ENCODE results near the gene SLC22A5.

The SLC22A5 gene

DNA sequence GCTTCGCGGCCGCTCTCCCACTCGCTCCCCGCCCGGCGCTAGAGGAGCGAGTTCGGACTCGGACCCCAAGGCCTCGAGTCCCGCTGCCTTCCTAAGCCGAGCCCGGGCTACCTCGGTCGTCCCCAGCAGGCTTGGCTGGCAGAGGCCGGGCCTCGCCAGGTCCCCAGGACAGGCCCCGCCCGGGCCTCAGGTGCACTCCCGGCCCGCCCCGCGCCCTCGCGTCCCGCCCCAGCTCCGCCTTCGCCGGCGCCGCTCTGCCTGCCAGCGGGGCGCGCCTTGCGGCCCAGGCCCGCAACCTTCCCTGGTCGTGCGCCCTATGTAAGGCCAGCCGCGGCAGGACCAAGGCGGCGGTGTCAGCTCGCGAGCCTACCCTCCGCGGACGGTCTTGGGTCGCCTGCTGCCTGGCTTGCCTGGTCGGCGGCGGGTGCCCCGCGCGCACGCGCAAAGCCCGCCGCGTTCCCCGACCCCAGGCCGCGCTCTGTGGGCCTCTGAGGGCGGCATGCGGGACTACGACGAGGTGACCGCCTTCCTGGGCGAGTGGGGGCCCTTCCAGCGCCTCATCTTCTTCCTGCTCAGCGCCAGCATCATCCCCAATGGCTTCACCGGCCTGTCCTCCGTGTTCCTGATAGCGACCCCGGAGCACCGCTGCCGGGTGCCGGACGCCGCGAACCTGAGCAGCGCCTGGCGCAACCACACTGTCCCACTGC lies at the start of gene SLC22A5:
Gene SLC22A5, plus strand, starts transcription at position 237 of the 707 bp plus-strand sequence. Its CDS starts 263 bp downstream, at position 500.
- DNase-seq, result peak; percentile 62

GRCh38 chr5:132319975-132320374 lies 49.5 kb upstream of the SLC22A5 start:
- no peak for DNase-seq

GRCh38 chr5:132321109-132321721 lies 48.3 kb upstream of the SLC22A5 start:
- no peak for DNase-seq

DNA sequence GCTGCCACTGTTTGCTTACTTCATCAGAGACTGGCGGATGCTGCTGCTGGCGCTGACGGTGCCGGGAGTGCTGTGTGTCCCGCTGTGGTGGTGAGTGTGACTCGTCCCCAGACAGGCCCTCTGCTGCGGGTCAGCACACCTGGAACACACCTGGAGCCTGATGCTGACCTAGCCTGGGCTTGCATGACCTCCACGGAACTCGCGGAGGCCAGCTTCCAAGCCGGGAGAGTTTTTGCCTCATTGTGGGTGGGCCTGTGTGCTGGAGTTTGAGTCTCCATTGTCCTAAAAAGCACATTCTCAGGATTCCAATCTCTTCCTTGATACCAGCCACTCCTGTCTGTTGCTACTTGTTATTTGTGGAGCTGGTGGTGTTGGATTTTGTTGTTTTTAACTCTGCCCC lies 47.2 kb upstream of the SLC22A5 start:
- no peak for DNase-seq

DNA sequence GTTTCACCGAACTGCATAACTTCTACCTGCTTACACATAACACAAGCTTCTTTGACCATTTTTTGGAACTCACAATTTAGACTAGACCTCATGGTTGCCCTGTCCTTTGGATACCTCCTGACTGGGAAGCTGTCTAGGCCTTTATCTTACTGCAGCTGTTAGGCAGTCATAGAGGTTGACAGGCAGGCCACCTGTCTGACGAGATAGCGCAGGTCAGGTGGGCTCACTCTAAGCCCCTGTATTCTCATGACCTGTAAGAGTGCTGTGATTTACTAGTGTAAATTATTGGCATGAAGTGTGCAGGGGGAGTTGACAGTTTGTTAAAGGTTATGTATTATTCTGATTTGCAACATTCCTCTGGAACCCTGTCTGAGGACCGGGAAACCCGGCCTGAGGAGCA lies 46.3 kb upstream of the SLC22A5 start:
- DNase-seq, result no peak

DNA sequence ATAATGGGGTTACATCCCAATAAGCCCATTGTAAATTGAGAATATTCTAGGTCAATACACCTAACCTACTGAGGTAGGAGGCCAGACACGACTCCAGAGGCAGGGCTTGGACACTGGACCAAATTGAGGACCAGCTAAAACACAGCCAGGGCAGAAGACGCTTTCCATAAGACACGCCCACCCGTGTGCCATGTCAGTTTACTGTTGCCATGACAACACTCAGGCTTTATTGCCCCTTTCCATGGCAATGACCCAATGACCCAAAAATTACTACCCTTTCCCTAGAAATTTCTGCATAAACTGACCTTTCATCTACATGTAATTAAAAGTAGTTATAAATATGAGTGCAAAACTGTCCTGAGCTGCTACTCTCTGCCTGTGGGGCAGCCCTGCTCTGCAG lies 43.8 kb upstream of the SLC22A5 start:
- DNase-seq, result no peak

- no peak for DNase-seq
Observed at GRCh38 chr5:132327252-132327955, 42.1 kb upstream of the SLC22A5 start.

GRCh38 chr5:132334812-132335211 lies 34.7 kb upstream of the SLC22A5 start:
- no peak for DNase-seq

GRCh38 chr5:132335402-132335801 lies 34.1 kb upstream of the SLC22A5 start:
- DNase-seq, result no peak

- no peak for DNase-seq
Observed at GRCh38 chr5:132339502-132339901, 30.0 kb upstream of the SLC22A5 start.

DNA sequence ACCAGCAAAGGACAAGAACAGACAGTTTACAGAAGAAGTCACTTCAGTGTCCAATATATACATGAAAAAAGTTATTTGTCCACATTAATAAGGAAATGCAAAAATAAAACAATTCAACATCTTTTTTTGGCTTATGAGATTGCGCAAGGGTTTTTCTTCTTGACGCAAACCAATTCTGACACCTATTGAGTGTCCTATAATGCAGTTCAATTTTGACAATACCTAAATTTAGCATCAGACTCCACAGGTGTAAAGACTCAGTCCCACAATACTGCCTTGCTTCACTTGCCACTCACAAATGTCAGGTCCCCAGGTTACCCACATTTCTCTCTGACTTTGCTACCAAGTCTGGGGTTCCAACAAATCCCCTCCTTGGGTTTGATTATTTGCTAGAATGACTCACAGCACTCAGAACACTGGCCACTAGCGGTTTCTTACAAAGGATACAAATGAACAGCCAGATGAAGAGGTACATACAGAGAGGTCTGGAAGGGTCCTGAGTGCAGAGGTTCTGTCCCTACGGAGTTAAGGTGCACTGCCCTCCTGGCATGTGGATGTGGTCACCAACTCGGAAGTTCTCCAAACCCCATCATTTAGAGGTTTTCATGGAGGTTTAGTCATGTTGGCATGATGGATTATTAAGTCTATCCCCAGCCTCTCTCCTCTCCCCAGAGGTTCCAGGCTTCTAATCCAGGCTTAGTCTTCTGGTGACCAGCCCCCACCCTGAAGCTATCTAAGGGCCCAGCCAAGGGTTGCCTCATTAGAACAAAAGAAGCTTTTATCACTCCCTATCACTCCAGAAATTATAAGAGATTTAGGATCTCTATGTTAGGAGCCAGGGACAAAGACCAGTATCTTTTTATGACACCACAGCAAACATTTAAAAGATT lies 27.0 kb upstream of the SLC22A5 start:
- DNase-seq, result no peak

- no peak for DNase-seq
Observed at GRCh38 chr5:132344775-132345514, 24.6 kb upstream of the SLC22A5 start.

- DNase-seq, result no peak
Observed at GRCh38 chr5:132353486-132353995, 16.0 kb upstream of the SLC22A5 start.

DNA sequence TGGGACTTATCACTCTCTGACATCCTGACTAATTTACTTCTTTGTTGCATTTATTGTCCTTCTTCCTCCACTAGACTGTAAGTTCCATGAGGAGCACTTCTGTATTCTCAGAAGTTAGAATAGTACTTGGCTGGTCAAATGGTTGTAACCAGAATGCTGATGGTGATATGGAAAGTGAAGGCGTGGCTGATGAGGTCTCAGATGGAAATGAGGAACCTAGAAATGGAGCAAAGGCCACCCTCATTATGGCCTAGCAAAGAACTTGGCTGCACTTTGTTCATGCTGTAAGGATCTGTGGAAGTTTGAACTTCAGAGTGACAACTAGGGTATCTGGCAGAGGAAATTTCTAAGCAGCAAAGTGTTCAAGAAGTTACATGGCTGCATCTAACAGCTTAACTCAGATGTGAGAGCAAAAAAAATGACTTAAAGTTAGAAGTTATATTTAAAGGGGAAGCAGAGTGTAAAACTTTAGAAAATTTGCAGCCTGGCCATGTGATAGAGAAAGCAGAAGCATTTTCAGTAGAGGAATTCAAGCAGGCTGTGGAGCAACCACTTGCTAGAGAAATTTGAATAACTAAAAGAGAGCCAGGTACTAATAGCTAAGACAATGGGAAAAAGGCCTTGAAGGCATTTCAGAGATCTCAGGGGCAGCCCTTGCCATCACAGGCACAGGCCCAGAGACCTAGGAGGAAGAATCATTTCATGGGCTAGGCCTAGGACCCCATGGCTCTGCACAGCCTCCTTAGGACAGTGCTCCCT lies 14.9 kb upstream of the SLC22A5 start:
- peak; percentile 92 for DNase-seq

DNA sequence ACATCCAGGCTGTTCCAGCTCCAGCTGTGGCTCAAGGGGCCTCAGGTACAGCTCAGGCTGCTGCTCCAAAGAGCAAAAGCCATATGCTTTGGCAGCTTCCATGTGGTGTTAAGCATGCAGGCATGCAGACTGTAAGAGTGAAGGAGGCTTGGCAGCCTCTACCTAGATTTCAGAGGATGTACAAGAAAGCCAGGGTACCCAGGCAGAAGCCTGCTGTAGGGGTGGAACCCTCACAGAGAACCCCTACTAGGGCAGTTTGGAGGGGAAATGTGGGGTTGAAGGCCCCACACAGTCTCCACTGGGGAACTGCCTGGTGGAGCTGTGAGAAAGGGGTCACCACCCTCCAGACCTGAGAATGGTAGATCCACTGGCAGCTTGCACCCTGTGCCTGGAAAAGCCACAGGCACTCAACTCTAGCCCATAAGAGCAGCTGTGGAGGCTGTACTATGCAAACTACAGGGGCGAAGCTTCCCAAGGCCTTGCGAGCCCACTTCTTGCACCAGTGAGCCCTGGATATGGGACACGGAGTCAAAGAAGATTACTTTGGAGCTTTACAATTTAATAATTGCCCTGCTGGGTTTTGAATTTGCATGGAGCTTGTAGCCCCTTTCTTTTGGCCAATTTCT lies 14.3 kb upstream of the SLC22A5 start:
- no peak for DNase-seq

- no peak for DNase-seq
Observed at GRCh38 chr5:132358775-132359174, 10.7 kb upstream of the SLC22A5 start.

DNA sequence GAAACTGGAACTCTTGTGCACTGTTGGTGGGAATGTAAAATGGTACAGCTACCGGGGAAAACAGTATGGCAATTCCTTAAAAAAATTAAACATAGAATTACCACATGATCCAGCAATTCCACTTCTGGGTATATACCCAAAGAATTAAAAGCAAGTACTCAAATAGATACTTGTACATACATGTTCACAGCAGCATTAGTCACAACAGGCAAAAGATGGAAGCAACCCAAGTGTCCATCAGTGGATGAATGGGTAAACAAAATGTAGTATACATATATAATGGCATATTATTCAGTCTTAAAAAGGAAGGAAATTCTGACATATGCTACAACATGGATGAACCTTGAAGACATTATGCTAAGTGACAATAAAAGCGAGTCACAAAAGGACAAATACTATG lies 7.4 kb upstream of the SLC22A5 start:
- no peak for DNase-seq

- peak; percentile 53 for DNase-seq
Observed at GRCh38 chr5:132363431-132364112, 5.9 kb upstream of the SLC22A5 start.

GRCh38 chr5:132364319-132364718 lies 5.2 kb upstream of the SLC22A5 start:
- DNase-seq, result peak; percentile 11

GRCh38 chr5:132365213-132365612 lies 4.3 kb upstream of the SLC22A5 start:
- DNase-seq, result no peak
